A673 (cell line): Measurements from ENCODE around the gene EEFSEC. TPM values are rescaled to one million over a fixed set of nuclear protein-coding genes. Genes with fewer than 3 reads are reported as not detected.

Experiments
- BruUV-seq: library from RNA; stranded (reverse); fragments of 400-500 nt; replicated peaks from 2 replicates; lab custom pipeline; 2021; lab: Mats Ljungman, UMichigan
- CTCF ChIA-PET: fragments of 300-600 bp; sonication (Branson Sonifier 250); formaldehyde crosslinking; loops from one replicate; lab custom pipeline; 2022; ENCODE audit warnings: antibody characterized with exemption; lab: Charles Lee
- POLR2A ChIA-PET: fragments of 300-600 bp; sonication (Branson Sonifier 250); formaldehyde crosslinking; loops from one replicate; lab custom pipeline; 2022; ENCODE audit warnings: antibody characterized with exemption; ENCODE audit not compliant: low non-redundant PET; lab: Charles Lee
- DNase-seq: peaks from one replicate; pipeline ENCODE4 v3.0.0-alpha.2; 2015; ENCODE audit warnings: low spot score
- H3K27ac ChIP-seq: fragments of 200-600 bp; sonication (generic); 2 replicates; pipeline ENCODE4 v1.5.1; 2016; ENCODE audit warnings: mixed run types, low read depth, mild to moderate bottlenecking, mixed read lengths, antibody characterized with exemption, low read length; ENCODE audit not compliant: poor library complexity, severe bottlenecking
- H3K27me3 ChIP-seq: fragments of 200-600 bp; sonication (generic); replicated peaks from 2 replicates; pipeline ENCODE4 v1.6.1; 2017; ENCODE audit warnings: mixed run types, low read depth, mild to moderate bottlenecking, mixed read lengths, antibody characterized with exemption, low read length; ENCODE audit not compliant: insufficient read depth, poor library complexity
- H3K36me3 ChIP-seq: fragments of 200-600 bp; sonication (generic); 2 replicates; pipeline ENCODE4 v1.6.1; 2016; ENCODE audit warnings: mixed run types, mild to moderate bottlenecking, mixed read lengths, antibody characterized with exemption, low read length; ENCODE audit not compliant: insufficient read depth, poor library complexity, severe bottlenecking
- H3K4me1 ChIP-seq: fragments of 200-600 bp; sonication (generic); 2 replicates; pipeline ENCODE4 v1.6.1; 2017; ENCODE audit warnings: mixed run types, mild to moderate bottlenecking, mixed read lengths, antibody characterized with exemption, low read length; ENCODE audit not compliant: insufficient read depth, poor library complexity, severe bottlenecking
- H3K4me3 ChIP-seq: fragments of 200-600 bp; sonication (generic); 2 replicates; pipeline ENCODE4 v1.5.1; 2016; ENCODE audit warnings: low read depth, mixed run types, mild to moderate bottlenecking, mixed read lengths, low read length; ENCODE audit not compliant: poor library complexity, severe bottlenecking
- H3K9me3 ChIP-seq: fragments of 200-600 bp; sonication (generic); 2 replicates; pipeline ENCODE4 v1.6.1; 2016; ENCODE audit warnings: mixed run types, low read depth, mild to moderate bottlenecking, mixed read lengths, antibody characterized with exemption, low read length; ENCODE audit not compliant: poor library complexity, severe bottlenecking
- CTCF ChIP-seq: fragments of 300-800, 200-600 bp; sonication (generic); conservative IDR thresholded peaks from 2 replicates; pipeline ENCODE4 v1.5.1; 2017; ENCODE audit warnings: low read depth, mild to moderate bottlenecking, antibody characterized with exemption, low read length, moderate library complexity, mixed read lengths
- EZH2 ChIP-seq: fragments of 200-600 bp; sonication (generic); IDR thresholded peaks from 2 replicates; pipeline ENCODE4 v1.6.1; 2017; ENCODE audit warnings: borderline replicate concordance, low read depth, mild to moderate bottlenecking, mixed read lengths, antibody characterized with exemption, low read length; ENCODE audit not compliant: poor library complexity, severe bottlenecking
- intact Hi-C: fragments of 100-400 bp; cut with micrococcal nuclease; formaldehyde crosslinking; loops from one replicate; pipeline ENCODE4 v1.10.0; 2022; ENCODE audit not compliant: unreplicated experiment
- total RNA-seq: library from RNA; stranded (reverse); gene quantifications from 2 replicates; pipeline ENCODE4 v1.2.3, GENCODE V29; 2021

Gene EEFSEC
- total RNA-seq, 1 experiment from 2014 or later: 19.7 TPM

- H3K27me3 ChIP-seq: no peaks in the 10 kb centered on the region
- POLR2A ChIA-PET: no interaction called here
- H3K9me3 ChIP-seq: no peaks in the 10 kb centered on the region
- BruUV-seq: no TSS peak
- no peak overlapping the region for H3K27ac ChIP-seq
- CTCF ChIA-PET: no interaction called here
- H3K36me3 ChIP-seq: no peaks in the 10 kb centered on the region
- no peak for DNase-seq
- H3K4me1 ChIP-seq: no peaks in the 10 kb centered on the region
- no peak overlapping the region for H3K4me3 ChIP-seq
- intact Hi-C loops: no loop called here
- TF ChIP-seq EZH2: no peak
- no peak for TF ChIP-seq CTCF
Observed at GRCh38 chr3:128146201-128146600, 7.1 kb upstream of the EEFSEC start.

DNA sequence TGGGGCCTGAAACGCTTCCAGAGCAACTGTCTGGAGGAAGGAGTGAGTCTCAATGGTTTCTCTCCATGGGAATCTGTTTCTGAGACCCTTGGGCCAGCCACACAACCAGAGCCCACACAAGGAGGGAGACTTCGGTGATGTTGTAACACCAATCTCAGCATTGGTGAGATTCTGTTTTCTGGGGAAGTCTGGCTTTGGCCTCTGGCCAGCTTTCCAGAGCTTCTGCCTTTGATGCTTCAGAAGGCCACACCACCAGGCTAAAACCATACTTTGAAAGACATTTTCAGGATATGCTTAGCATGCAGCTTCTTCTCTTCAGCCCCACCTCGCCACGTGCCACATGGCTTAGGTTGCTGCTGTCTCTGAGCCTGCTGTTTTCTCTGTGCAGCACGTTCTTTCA is 3.6 kb upstream of the EEFSEC start:
- no peaks in the 10 kb centered on the region for H3K9me3 ChIP-seq
- intact Hi-C loops: no loop called here
- no peak for DNase-seq
- H3K36me3 ChIP-seq: no peaks in the 10 kb centered on the region
- ChIA-PET POLR2A (no interaction called here), CTCF (no interaction called here)
- TF ChIP-seq EZH2 (no peak), CTCF (no peak)
- no peak overlapping the region for H3K27ac ChIP-seq
- H3K4me1 ChIP-seq: no peaks in the 10 kb centered on the region
- no peaks in the 10 kb centered on the region for H3K27me3 ChIP-seq
- no peak overlapping the region for H3K4me3 ChIP-seq
- BruUV-seq: no TSS peak

- no TSS peak for BruUV-seq
- POLR2A ChIA-PET: no interaction called here
- CTCF ChIA-PET: no interaction called here
- Histone ChIP-seq H3K4me1 (no peaks in the 10 kb centered on the region), H3K9me3 (no peaks in the 10 kb centered on the region), H3K4me3 (no peak overlapping the region), H3K27ac (no peak overlapping the region), H3K36me3 (peaks cover 6% of the 10 kb centered on the region), H3K27me3 (no peaks in the 10 kb centered on the region)
- DNase-seq: no peak
- intact Hi-C loops: no loop called here
- TF ChIP-seq CTCF: no peak
- no peak for TF ChIP-seq EZH2
Observed at GRCh38 chr3:128151758-128152274, 1.5 kb upstream of the EEFSEC start.
